Vagina (tissue), 2 donors: ENCODE data around the gene DOLPP1.

Experiments used
- POLR2AphosphoS5 ChIP-seq, 2 donors: sonication (generic); formaldehyde crosslinking; IDR thresholded peaks; one replicate each; pipeline ENCODE4 v1.9.0; 2017; ENCODE audit warnings: antibody characterized with exemption in 2 of 2, mild to moderate bottlenecking in 2 of 2, low read depth in 1 of 2; ENCODE audit not compliant: insufficient read depth in 1 of 2
- TF ChIP-seq, protein P1 (sequence below), 3 experiments: fragments of 450-650 bp in 2 of 3; fragments of 200-600 bp in 1 of 3; sonication (generic) in 1 of 3; IDR thresholded peaks; one replicate each; pipeline ENCODE4 v1.5.1; 2017 to 2019; ENCODE audit warnings: antibody characterized with exemption in 3 of 3, mild to moderate bottlenecking in 2 of 3, moderate library complexity in 2 of 3

DNA sequence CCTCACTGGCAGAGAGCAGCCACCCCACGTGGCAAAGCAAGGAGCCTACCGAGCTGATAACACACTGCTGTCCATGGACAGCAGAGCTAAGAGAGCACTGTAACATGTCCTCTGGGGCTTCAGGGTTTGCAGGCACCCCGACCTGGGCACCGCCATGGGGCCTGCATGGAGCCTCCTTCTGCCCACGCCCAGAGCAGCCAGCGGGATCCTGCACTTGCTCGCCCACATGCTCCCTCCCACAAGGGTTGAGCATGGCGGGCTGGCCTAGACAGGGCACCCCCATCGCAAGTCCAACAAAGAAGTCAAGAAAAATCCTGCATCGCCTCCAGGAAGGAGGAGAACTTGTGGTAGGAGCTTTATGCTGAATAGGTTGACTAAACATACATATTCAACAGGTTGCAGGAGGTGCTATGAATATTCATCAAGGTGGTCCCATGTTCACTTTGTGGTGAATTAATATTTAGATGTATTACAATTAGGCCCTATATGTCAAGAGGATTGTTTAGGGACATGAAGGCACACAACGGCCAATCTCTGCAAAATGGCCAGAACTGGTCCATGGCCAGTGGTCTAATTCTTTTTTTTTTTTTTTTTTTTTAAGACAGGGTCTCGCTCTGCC, 48.3 kb upstream of the DOLPP1 start:
- TF ChIP-seq, protein P1, sequence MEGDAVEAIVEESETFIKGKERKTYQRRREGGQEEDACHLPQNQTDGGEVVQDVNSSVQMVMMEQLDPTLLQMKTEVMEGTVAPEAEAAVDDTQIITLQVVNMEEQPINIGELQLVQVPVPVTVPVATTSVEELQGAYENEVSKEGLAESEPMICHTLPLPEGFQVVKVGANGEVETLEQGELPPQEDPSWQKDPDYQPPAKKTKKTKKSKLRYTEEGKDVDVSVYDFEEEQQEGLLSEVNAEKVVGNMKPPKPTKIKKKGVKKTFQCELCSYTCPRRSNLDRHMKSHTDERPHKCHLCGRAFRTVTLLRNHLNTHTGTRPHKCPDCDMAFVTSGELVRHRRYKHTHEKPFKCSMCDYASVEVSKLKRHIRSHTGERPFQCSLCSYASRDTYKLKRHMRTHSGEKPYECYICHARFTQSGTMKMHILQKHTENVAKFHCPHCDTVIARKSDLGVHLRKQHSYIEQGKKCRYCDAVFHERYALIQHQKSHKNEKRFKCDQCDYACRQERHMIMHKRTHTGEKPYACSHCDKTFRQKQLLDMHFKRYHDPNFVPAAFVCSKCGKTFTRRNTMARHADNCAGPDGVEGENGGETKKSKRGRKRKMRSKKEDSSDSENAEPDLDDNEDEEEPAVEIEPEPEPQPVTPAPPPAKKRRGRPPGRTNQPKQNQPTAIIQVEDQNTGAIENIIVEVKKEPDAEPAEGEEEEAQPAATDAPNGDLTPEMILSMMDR (IDR thresholded peaks at IDR 0.05) = no peak
- no peak for TF ChIP-seq POLR2AphosphoS5 (IDR thresholded peaks at IDR 0.05; ENCODE audit: insufficient read depth in 1 of 2, low read depth in 1 of 2)
